ENCODE measurements around the gene CASP8AP2. TPM values are rescaled to one million over a fixed set of nuclear protein-coding genes. Genes with fewer than 3 reads are reported as not detected.
A peak's percentile ranks its signal among the peaks of the same experiment; 100 is the strongest.

The CASP8AP2 gene
- total and polyA plus RNA-seq, 2 donors (not counting 3 experiments of a cell fraction or from before 2014, with no cell fraction given): 4.7 to 22.0 TPM

DNA sequence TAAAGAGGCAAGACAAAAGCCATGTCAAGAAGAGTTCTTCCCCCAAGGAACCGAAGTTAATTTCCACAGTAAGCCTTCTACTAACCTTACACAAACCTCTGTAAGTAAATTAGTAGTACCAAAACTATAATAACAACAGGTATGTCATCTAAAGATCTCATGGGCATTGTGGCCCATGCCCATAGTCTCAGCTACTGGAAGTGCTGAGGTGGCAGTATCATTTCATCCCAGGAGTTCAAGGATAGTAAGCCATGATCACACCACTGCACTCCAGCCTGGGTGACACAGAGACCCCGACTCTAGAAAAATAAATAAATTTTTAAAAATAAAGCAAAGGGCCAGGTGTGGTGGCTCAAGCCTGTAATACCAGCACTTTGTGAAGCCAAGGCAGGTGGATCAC is 39.3 kb upstream of the CASP8AP2 start:
- no peak for FAIRE-seq
- peaks cover 2% of the 10 kb centered on the region for H3K79me2 ChIP-seq (ENCODE audit: control insufficient read depth, insufficient read depth, low read length)
- TF ChIP-seq FOS (IDR thresholded peaks at IDR 0.05; ENCODE audit: borderline replicate concordance, insufficient read depth, low read length): no peak
- dilution Hi-C loops (cut with MboI; ENCODE audit: extremely low pct_ligation_motif_present, low sequenced_read_pairs): no loop called here
- no peak for DNase-seq (ENCODE audit: low read depth, low spot score)
- no peaks in the 10 kb centered on the region for H4K20me1 ChIP-seq (replicated peaks; ENCODE audit: control insufficient read depth, extremely low read depth, insufficient read depth, low read length)
- H3K4me1 ChIP-seq (ENCODE audit: control insufficient read depth, extremely low read depth, insufficient read depth, low read length): no peaks in the 10 kb centered on the region
- ChIA-PET POLR2A (no interaction called here), CTCF (no interaction called here)
- intact Hi-C loops (cut with micrococcal nuclease): no loop called here
- no peak overlapping the region for H3K27ac ChIP-seq (ENCODE audit: insufficient read depth, low read depth, low read length)
- H3K4me3 ChIP-seq (replicated peaks in 1 of 3; ENCODE audit: insufficient read depth in 1 of 3, low read depth in 1 of 3, low read length in 3 of 3): no peak overlapping the region
- H3K36me3 ChIP-seq (ENCODE audit: control insufficient read depth in 2 of 2, extremely low read depth in 1 of 2, insufficient read depth in 2 of 2, low read length in 2 of 2): peaks cover 6 to 9% of the 10 kb centered on the region in 2 experiments
- no TSS peak for BruUV-seq (replicated peaks)
- H3K9me3 ChIP-seq (replicated peaks; ENCODE audit: control insufficient read depth, insufficient read depth, low read length): no peaks in the 10 kb centered on the region
- H2AFZ ChIP-seq (ENCODE audit: low read depth, low read length): no peak overlapping the region
- H3K9me1 ChIP-seq (replicated peaks; ENCODE audit: control insufficient read depth, extremely low read depth, insufficient read depth, low read length): no peaks in the 10 kb centered on the region
- no peak overlapping the region for H3K4me2 ChIP-seq (ENCODE audit: insufficient read depth, low read length)
- no peak overlapping the region for H3K9ac ChIP-seq (replicated peaks; ENCODE audit: extremely low read depth, insufficient read depth, low read length)
- H3K27me3 ChIP-seq (ENCODE audit: control insufficient read depth in 2 of 2, insufficient read depth in 2 of 2, low read length in 2 of 2): no peaks in the 10 kb centered on the region

- FAIRE-seq (no peak), DNase-seq (ENCODE audit: low read depth, low spot score) (peak; percentile 46)
- H3K4me2 ChIP-seq (ENCODE audit: insufficient read depth, low read length): no peak overlapping the region
- peaks cover 5 to 6% of the 10 kb centered on the region in 2 experiments for H3K36me3 ChIP-seq (ENCODE audit: control insufficient read depth in 2 of 2, extremely low read depth in 1 of 2, insufficient read depth in 2 of 2, low read length in 2 of 2)
- no peak overlapping the region for H2AFZ ChIP-seq (ENCODE audit: low read depth, low read length)
- POLR2A ChIA-PET: no interaction called here
- H3K27me3 ChIP-seq (ENCODE audit: control insufficient read depth in 2 of 2, insufficient read depth in 2 of 2, low read length in 2 of 2): no peaks in the 10 kb centered on the region
- no peaks in the 10 kb centered on the region for H3K9me3 ChIP-seq (replicated peaks; ENCODE audit: control insufficient read depth, insufficient read depth, low read length)
- no peaks in the 10 kb centered on the region for H4K20me1 ChIP-seq (replicated peaks; ENCODE audit: control insufficient read depth, extremely low read depth, insufficient read depth, low read length)
- H3K9me1 ChIP-seq (replicated peaks; ENCODE audit: control insufficient read depth, extremely low read depth, insufficient read depth, low read length): no peaks in the 10 kb centered on the region
- CTCF ChIA-PET: interaction anchor here (0.6 to 2.0 kb wide), 11 partner anchors 10 to 421 kb away, joined by 3 to 9 read pairs (median 5); partner anchors contain the start of gene CASP8AP2
- no peak overlapping the region for H3K27ac ChIP-seq (ENCODE audit: insufficient read depth, low read depth, low read length)
- no peak for TF ChIP-seq EZH2 (IDR thresholded peaks at IDR 0.05; ENCODE audit: borderline replicate concordance, low read depth, low read length, severe bottlenecking)
- TF ChIP-seq CTCF (IDR thresholded peaks at IDR 0.05; ENCODE audit: extremely low read depth in 1 of 2, insufficient read depth in 1 of 2, low read depth in 1 of 2, low read length in 2 of 2): peak; percentile 38 to 71
- H3K79me2 ChIP-seq (ENCODE audit: control insufficient read depth, insufficient read depth, low read length): peaks cover 2% of the 10 kb centered on the region
- dilution Hi-C loops (cut with MboI; ENCODE audit: extremely low pct_ligation_motif_present, low sequenced_read_pairs): no loop called here
- no peak overlapping the region for H3K9ac ChIP-seq (replicated peaks; ENCODE audit: extremely low read depth, insufficient read depth, low read length)
- intact Hi-C loops (cut with micrococcal nuclease): no loop called here
- no TSS peak for BruUV-seq (replicated peaks)
- no peak overlapping the region for H3K4me3 ChIP-seq (replicated peaks in 1 of 3; ENCODE audit: insufficient read depth in 1 of 3, low read depth in 1 of 3, low read length in 3 of 3)
- no peaks in the 10 kb centered on the region for H3K4me1 ChIP-seq (ENCODE audit: control insufficient read depth, extremely low read depth, insufficient read depth, low read length)
Measured at GRCh38 chr6:89792881-89793280, 36.8 kb upstream of the CASP8AP2 start.
